Sciatic nerve (tissue), 2 donors: ENCODE measurements around the gene KAT7. TPM values are rescaled to one million over a fixed set of nuclear protein-coding genes. Genes with fewer than 3 reads are reported as not detected.
"Not testable (repeated sequence)": the region's sequence is repeated elsewhere in the genome, so short reads cannot be mapped to it uniquely, and the experiment has no call there.

Source experiments
- ATAC-seq: fragments of 200-7000 bp; cut with Tn5 transposase; one replicate; pipeline ENCODE4 v1.9.1; 2020; ENCODE audit warnings: mild to moderate bottlenecking, moderate library complexity
- DNase-seq: peaks from one replicate; pipeline ENCODE4 v3.0.0-alpha.2; 2020; ENCODE audit warnings: low spot score
- intact Hi-C: fragments of 100-400 bp; cut with DNase I; formaldehyde crosslinking; loops from one replicate; pipeline ENCODE4 v1.14.2; 2022
- total RNA-seq: library from RNA; stranded (reverse); fragmentation: NEBNext Ultra II Directional; extraction: Animal tissue kit (Norgen Biotek cat#: 25700); gene quantifications from one replicate; pipeline ENCODE4 v1.2.1, GENCODE V29; 2021
- donor health status: DM: no; HTN: no; CAD: no.
- donor health status: DM: no; HTN: no; CAD: no.

Gene KAT7
- total RNA-seq, 1 donor from 2014 or later: 66.2 TPM

DNA sequence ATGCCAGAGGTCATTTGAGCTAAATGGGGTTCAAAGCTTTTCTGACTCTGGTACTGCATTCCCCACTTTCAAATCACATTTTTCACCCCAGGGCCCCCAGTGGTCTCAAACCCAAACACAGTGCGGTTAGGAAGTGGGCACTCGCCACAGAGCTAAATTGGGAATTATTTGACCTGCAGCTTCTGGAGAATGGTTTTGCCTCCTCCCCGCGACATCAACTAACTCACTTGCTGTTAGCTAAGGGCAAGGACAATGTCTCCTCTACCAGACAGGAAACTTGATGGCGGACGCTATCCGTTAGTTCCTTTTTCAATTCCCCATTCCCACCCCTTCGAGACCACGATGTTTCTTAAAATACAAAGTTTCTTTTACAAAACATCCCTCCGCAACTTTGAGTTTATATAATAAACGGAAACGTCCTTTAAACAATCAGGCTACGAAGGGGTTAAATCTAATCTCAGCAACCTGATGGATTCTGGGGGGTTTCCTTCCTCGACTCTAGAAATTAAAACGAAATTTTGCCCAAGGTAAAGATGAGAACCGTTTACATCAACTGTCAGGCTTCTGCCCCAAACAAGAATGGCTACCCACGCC lies 500 bp upstream of the KAT7 start:
- ATAC-seq: no peak
- no peak for DNase-seq
- intact Hi-C loops: no loop called here

DNA sequence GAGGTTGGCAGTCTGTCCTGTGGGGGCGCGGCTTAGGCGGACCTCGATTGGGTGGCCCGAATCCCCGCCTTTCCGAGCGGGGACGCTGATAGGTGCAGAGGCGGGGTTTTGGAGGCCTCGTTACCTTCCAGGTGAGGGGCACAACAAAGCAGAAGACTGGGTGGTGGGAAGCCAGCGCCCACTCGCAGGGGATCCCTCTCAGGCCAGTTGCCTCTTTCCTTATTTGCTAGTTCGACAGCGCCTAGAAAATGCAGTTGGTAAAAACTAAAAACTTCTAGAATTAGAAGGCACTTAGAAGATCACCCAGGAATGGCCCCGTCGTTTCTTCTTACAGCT lies 730 bp downstream of the KAT7 start:
- no peak for ATAC-seq
- intact Hi-C loops: no loop called here
- no peak for DNase-seq

DNA sequence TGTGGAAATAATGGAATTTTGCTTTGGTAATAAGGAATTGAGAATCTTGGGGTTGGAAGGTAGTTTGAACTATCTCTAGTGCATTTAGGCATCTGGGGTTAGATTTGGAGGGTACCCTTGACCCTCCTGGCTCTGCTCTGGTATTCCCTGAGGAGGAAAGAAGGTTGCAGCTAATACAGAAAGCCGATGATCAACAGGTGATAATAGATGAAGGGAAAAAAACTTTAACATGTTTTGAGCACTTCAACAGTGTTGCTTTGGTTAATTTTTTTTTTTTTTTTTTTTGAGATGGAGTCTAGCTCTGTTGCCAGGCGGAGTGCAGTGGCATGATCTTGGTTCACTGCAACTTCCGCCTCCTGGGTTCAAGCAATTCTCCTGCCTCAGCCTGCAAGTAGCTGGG lies 4.8 kb downstream of the KAT7 start:
- intact Hi-C loops: no loop called here
- no peak for ATAC-seq
- no peak for DNase-seq

DNA sequence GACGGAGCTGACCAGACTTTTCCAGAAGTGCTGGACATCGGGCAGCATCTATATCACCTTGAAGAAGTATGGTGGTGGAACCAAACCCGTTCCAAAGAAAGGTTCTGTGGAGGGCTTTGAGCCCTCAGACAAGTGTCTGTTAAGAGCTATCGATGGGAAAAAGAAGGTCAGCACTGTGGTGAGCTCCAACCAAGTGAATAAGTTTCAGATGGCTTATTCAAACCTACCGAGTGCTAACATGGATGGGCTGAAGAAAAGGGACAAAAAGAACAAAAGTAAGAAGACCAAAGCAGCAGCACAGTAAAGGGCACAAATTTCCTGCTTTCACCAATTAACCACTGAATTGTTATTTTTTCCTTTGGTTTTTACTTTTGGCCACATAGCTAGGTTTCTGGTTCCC lies 6.9 kb downstream of the KAT7 start:
- intact Hi-C loops: no loop called here
- DNase-seq (no peak), ATAC-seq (no peak)

DNA sequence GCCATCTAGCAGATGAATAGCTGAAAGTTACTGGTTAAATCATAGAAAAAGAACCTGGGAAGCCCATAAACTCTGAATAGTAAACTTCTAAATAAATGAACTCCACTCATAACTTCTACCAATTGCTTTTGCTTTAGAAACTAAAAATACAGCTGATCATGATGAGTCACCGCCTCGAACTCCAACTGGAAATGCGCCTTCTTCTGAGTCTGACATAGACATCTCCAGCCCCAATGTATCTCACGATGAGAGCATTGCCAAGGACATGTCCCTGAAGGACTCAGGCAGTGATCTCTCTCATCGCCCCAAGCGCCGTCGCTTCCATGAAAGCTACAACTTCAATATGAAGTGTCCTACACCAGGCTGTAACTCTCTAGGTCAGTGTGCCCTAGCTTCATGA lies 9.7 kb downstream of the KAT7 start:
- ATAC-seq (no peak), DNase-seq (no peak)
- intact Hi-C loops: no loop called here

DNA sequence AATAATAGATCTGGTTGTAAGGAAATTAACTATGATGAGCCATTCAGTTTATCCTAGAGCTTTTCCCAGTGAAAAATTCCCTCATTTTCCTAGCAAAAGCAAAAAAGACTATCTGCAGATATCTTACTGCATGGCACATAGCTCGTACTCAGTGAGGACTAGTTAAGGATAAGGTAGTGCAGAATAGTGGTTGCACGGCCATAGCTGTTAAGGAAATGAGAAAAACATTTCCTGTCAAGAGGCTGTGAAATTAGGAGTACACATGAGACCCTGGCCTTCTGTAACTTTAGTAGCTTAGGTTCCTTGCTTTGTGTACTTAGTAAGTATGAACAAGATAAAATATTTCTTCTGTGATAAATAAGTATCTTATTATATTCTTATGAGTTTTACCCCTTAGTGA lies 10.3 kb downstream of the KAT7 start:
- intact Hi-C loops: no loop called here
- DNase-seq: no peak
- ATAC-seq: no peak

DNA sequence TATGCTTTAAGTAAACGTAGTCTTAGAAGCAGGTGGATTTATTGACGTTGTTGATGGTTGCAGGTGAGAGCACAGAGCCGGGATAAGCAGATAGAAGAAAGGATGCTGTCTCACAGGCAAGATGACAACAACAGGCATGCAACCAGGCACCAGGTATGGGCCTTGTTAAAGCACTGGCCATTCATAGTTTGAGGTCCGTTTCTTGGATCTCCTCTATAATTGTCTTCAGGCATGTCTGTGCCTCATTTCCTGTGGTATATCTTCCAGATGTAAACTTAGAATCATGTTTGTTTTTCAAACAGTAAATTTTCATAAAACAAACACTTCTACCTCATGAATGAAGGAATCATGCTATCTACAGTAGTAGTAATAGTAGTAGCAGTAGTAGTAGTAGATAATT lies 20.6 kb downstream of the KAT7 start:
- DNase-seq (no peak), ATAC-seq (no peak)
- intact Hi-C loops: no loop called here

DNA sequence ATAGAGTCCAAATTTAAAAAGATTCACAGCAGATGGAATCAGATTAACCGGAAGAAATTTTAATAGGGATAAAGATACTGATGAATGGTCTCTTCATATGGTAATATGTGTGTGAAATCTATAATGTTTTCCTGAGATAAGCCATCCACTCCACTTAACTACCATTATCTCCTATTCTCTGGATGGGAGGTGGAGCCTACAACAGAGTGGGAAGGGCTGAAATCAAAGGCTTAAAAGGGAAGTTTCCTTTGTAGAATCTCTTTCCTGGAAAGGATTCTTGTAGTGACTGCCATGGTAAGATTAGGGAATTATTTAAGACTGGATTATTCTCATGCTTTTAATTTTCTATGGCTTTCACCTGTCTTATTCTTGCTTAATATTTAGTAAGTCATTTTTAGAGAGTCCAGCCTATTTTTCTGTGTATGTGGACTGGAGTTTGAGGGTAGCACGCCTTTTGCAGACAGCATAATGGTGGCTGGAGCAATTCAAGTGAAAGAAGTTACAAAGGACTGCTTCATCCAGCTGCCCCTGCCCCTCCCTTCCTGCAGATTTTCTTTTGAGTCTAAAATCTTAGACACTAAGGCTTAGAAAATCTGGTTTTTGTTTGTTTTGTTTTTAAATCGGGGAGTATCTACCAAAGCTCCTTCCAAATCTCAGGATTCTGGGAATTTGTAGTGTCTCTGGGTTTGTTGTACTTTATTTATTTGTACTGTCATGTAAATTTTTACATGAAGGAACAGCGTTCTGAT lies 26.5 kb downstream of the KAT7 start:
- ATAC-seq: no peak
- DNase-seq: no peak

DNA sequence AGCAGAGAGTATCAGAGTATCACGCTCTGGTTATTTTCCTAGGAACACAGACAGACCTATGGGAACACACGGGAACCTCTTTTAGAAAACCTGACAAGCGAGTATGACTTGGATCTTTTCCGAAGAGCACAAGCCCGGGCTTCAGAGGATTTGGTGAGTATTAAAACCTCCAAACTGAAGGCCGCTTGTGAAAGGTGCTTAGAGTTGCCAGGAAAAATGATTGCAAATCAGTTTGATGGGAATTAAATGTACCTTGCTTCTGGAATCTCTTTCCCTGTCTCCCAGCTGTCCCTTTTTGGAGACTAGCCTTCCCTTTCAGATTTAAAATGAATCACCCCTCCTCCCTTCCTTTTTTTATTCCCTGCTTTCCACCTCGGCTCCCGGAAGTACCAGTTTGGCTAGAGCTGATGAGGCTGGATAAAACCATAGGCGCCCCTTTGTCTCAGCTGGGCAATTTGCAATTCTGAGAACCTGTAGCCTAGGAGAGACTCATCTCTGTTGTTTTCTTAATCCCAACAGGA lies 27.3 kb downstream of the KAT7 start:
- ATAC-seq (no peak), DNase-seq (no peak)
- intact Hi-C loops: no loop called here

More for the DNA sequence above, 26.5 kb downstream of the KAT7 start:
- intact Hi-C loops: no loop called here

DNA sequence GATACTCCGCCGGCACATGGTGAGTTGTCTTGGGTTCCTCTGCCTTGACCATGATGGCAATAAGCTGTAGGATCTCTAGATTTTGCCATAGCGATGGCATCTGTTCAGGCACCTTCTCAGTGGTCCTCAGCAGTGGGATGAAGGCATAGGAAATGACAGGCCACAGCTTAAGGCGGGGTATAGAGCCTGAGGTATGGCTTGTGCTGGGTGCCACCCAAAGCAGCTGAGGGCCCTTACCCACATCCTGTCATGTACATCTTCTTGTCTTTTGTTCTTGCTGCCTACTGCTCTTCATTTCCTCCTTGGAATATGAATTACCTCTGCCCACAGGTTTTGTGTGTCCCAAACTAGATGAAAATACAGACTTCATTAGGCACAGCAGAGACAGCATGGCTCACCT lies 29.5 kb downstream of the KAT7 start:
- DNase-seq (no peak), ATAC-seq (no peak)
- intact Hi-C loops: no loop called here

DNA sequence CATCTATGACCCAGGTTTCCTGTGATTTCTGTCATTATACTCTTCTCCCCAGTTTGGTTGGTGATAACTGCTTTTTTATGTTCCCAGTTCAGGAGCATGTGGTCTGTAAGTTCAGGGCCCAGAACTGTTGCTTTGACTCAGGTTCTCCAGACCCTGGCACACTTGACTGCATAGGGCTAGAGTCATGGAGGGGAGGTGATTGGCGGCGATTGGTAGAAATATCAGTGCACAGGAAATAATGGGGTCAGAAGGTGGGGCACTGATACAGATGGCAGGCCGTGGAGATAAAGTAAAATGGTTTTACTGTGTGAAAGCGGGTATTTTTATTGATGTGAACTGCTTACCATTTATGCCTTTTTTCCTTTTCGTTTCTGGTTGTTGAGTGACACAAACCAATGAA lies 30.7 kb downstream of the KAT7 start:
- intact Hi-C loops: no loop called here
- ATAC-seq (no peak), DNase-seq (no peak)

DNA sequence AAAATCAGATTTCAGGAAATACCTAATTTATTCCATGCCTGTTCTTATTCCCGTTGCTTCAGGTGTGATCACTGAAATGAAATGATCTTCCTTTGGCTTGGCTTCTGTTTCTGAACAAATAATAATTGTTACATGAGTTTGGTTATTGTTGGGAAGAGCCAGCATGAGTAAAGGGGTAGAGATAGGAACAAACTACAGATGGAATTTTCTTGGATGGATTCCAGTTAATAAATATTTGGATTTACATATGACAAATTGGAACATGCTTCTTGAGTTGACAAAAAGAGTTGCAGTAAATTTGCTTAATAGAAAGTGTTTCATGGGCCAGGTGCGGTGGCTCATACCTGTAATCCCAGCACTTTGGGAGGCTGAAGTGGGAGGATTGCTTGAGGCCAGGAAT lies 31.2 kb downstream of the KAT7 start:
- no peak for DNase-seq
- ATAC-seq: no peak
- intact Hi-C loops: no loop called here

DNA sequence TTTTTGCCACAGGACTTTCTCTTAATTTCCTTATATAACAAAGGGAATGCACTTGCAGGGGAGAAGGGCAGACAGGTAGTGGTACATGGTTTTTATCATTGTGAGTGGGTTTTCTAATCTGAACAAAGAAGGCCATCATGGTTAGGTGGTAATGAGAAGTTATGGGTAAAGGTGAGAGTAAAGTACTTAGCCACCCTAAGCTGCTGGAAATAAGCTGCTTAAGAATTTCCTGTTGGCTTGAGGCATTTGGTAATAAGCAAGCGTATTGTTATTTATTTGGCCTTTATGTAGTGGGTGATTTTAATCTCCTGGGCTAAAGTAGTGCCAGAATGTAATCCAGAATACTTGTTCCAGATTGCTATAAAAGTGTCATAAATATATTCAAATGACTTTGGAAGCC lies 32.3 kb downstream of the KAT7 start:
- intact Hi-C loops: no loop called here
- DNase-seq (no peak), ATAC-seq (no peak)

DNA sequence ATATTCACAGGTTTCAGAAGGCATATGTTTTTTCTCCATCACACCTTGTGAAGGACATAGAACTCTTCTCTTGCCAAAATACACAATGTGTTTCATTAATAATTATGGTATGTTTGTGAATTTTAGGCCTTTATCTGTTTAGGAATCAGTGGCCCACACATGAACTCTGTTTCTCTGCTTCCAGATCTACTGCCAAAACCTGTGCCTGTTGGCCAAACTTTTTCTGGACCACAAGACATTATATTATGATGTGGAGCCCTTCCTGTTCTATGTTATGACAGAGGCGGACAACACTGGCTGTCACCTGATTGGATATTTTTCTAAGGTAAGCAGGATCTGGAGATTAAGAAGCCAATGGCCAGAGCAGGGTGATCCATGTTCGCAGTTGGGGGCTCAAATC lies 33.0 kb downstream of the KAT7 start:
- intact Hi-C loops: no loop called here
- no peak for DNase-seq
- ATAC-seq: no peak

DNA sequence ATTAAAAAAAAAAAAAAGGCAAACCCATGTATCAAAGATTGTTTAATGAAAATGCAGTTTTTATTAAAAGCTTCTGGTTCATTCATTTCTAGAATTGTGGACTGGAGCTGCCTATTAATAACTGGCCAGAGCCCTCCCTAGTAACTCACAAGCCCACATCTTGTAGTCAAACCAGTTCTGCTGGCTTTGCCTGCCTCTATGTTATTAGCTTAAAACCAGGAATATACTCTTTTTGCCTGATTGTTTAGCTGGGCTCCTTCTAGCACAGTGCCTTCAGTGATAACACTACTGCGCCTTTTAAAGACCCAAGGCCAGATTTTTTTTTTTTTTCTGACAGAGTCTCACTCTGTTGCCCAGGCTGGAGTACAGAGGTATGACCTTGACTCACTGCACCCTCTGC lies 33.4 kb downstream of the KAT7 start:
- intact Hi-C loops: no loop called here
- DNase-seq (no peak), ATAC-seq (no peak)

DNA sequence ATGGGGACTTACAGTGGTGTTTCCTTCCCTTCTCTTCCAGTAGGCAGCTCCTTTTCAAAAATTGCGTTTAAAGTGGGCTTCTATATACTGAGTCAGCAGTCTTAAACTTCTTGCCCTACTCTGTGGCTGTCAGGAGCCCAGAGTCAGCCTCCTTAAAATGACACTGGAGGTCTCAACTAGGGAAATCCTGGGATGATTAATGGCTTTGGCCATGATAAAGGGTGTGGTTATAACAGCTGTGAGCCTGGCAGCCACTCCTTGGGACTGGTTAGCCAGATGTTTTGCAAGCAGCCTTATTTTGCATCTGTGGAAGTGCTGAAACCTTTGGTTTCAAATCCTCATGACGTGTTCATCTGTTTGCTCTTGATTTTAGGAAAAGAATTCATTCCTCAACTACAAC lies 34.3 kb downstream of the KAT7 start:
- ATAC-seq (peak; percentile 77), DNase-seq (no peak)
- intact Hi-C loops: no loop called here

DNA sequence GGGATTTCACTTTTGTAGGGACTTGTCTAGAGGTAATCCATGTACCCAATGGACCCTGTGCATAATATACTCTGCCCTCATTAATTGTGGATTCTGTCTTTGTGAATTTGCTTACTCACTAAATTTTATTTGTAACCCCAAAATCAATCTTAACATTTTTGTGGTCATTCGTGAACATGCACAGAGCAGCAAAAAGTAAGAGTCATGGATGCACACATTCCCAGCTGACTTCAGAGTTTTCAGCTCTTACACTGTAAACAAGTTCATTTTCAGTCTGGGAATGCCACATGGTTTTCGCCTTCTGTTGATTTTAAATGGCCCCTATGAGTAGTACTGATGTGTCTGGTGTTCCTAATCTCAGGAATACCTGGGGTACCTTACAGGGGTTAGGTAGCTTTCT lies 35.1 kb downstream of the KAT7 start:
- no peak for ATAC-seq
- intact Hi-C loops: no loop called here
- no peak for DNase-seq

DNA sequence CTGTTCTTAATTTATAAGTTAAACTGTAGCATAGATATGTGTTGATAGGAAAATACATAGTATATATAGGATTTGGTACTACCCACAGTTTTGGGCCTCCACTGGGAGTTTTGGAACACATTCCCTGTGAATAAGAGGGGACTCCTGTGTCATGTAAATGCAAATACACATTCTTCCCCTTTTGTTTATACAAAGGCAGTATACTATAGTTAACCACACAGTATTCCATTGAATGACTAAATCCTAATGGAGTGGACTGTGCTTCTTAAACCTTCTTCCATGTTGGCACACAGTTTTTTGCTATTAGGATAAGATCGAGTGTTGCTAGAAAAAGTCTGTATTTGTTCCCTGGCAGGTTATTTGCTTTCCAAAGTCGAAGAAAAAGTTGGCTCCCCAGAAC lies 37.2 kb downstream of the KAT7 start:
- no peak for DNase-seq
- intact Hi-C loops: no loop called here
- ATAC-seq: no peak

DNA sequence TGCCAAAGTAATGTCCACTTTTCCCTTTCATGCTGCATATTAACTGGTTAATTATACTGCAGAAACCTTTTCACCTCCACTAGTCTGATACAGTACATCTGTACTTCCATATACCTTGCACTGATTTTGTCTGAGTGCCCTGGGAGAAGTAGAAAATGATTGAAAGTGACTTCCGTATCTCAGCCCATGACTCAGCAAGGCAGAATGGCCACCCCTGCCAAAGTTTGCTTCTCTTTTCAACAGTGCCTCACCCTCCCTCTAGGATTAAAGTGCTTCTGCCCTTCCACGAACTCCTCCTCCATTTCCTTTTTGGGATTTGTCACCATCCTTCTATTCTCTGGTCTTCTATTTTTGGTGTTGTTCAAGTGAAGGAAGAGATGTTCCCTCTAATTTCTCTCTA lies 39.8 kb downstream of the KAT7 start:
- ATAC-seq: peak; percentile 46
- intact Hi-C loops, DNase-seq: not testable (repeated sequence)

DNA sequence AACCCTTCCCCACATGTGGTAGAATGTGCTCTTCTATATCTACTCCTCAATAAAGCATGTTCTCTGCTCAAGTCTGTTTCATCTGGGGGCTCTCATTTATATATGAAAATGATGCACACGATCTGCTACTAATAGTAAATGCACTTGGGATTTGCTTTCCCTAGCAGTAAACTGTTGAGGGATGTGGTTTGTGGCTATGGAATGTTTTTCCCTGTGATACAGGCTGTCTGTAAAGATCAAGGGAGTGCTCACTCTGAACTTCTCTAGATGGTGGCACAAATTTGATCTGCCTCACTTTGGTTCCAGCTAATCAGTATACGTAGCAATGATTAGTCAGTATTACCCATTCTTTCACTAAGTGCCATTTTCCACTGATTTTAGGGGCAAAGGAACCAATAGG lies 40.5 kb downstream of the KAT7 start:
- intact Hi-C loops: no loop called here
- no peak for ATAC-seq
- DNase-seq: no peak

DNA sequence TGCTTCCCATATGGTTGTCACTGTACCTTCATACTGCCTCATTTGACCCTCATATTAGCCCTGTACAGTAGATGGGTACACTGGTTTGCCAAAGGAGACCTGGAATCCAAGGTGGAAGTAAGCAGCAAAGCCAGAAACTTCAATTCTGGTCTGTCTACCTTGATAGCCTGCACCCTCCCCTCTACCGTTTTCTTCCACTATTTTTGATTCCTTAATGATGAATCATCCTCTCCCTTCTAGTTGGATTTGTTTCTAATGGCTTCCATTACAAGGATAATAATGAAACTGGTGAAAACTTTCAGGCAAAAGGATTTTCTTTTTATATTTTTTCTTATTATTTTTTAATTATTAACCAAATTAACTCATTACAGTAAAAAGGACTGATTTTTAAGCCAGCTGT lies 42.1 kb downstream of the KAT7 start:
- intact Hi-C loops: no loop called here
- DNase-seq (no peak), ATAC-seq (no peak)
